Glutamatergic neuron (in vitro differentiated cells): ENCODE results near the gene NUDT16L1. TPM values are rescaled to one million over a fixed set of nuclear protein-coding genes. Genes with fewer than 3 reads are reported as not detected.

Experiments used
- DNase-seq: peaks from one replicate; pipeline ENCODE4 v3.0.0; 2022
- H3K27ac Mint-ChIP-seq: one replicate; pipeline ENCODE4 v1.8.0; 2020; ENCODE audit warnings: mild to moderate bottlenecking, mixed read lengths, inconsistent platforms; ENCODE audit not compliant: unreplicated experiment
- H3K27me3 Mint-ChIP-seq: one replicate; pipeline ENCODE4 v1.8.0; 2020; ENCODE audit warnings: mild to moderate bottlenecking, moderate library complexity, mixed read lengths, inconsistent platforms; ENCODE audit not compliant: unreplicated experiment
- H3K36me3 Mint-ChIP-seq: one replicate; pipeline ENCODE4 v1.8.0; 2020; ENCODE audit warnings: mild to moderate bottlenecking, mixed read lengths, inconsistent platforms; ENCODE audit not compliant: unreplicated experiment
- H3K4me1 Mint-ChIP-seq: one replicate; pipeline ENCODE4 v1.8.0; 2020; ENCODE audit warnings: mild to moderate bottlenecking, low read depth, mixed read lengths, inconsistent platforms; ENCODE audit not compliant: unreplicated experiment
- H3K4me3 Mint-ChIP-seq: one replicate; pipeline ENCODE4 v1.8.0; 2020; ENCODE audit warnings: mild to moderate bottlenecking, mixed read lengths, inconsistent platforms; ENCODE audit not compliant: unreplicated experiment
- H3K9me3 Mint-ChIP-seq: one replicate; pipeline ENCODE4 v1.8.0; 2020; ENCODE audit warnings: mild to moderate bottlenecking, moderate library complexity, mixed read lengths, inconsistent platforms; ENCODE audit not compliant: unreplicated experiment
- CTCF ChIP-seq: fragments of 200-600 bp; sonication (generic); IDR thresholded peaks from one replicate; pipeline ENCODE4 v1.5.0; 2021; ENCODE audit not compliant: partially characterized antibody, unreplicated experiment
- total RNA-seq: library from RNA; stranded (reverse); fragmentation: NEBNext Ultra II Directional; extraction: Animal tissue kit (Norgen Biotek cat#: 25700); gene quantifications from one replicate; pipeline ENCODE4 v1.2.1, GENCODE V29; 2021; ENCODE audit not compliant: unreplicated experiment

Gene NUDT16L1
- total RNA-seq, 1 donor from 2014 or later = 34.3 TPM

GRCh38 chr16:4684763-4685162, 8.6 kb upstream of the NUDT16L1 start:
- H3K4me3 Mint-ChIP-seq = no peak overlapping the region
- H3K4me1 Mint-ChIP-seq = no peaks in the 10 kb centered on the region
- peaks cover 6% of the 10 kb centered on the region for H3K9me3 Mint-ChIP-seq
- H3K36me3 Mint-ChIP-seq = no peaks in the 10 kb centered on the region
- no peak overlapping the region for H3K27ac Mint-ChIP-seq
- no peak for TF ChIP-seq CTCF
- peaks cover 14% of the 10 kb centered on the region for H3K27me3 Mint-ChIP-seq
- DNase-seq = no peak

GRCh38 chr16:4685292-4685691, 8.1 kb upstream of the NUDT16L1 start:
- H3K36me3 Mint-ChIP-seq = no peaks in the 10 kb centered on the region
- DNase-seq = no peak
- H3K9me3 Mint-ChIP-seq = peaks cover 6% of the 10 kb centered on the region
- no peak overlapping the region for H3K27ac Mint-ChIP-seq
- no peak for TF ChIP-seq CTCF
- peaks cover 14% of the 10 kb centered on the region for H3K27me3 Mint-ChIP-seq
- no peak overlapping the region for H3K4me3 Mint-ChIP-seq
- no peaks in the 10 kb centered on the region for H3K4me1 Mint-ChIP-seq

GRCh38 chr16:4685776-4686496, 7.4 kb upstream of the NUDT16L1 start:
- Mint-ChIP-seq H3K4me1 (peaks cover 2% of the 10 kb centered on the region), H3K27ac (no peak overlapping the region), H3K9me3 (peaks cover 6% of the 10 kb centered on the region), H3K4me3 (no peak overlapping the region), H3K36me3 (no peaks in the 10 kb centered on the region), H3K27me3 (peaks cover 15% of the 10 kb centered on the region)
- DNase-seq = no peak
- TF ChIP-seq CTCF = no peak

- Mint-ChIP-seq H3K4me3 (no peak overlapping the region), H3K27ac (no peak overlapping the region), H3K4me1 (peaks cover 4% of the 10 kb centered on the region), H3K9me3 (peaks cover 6% of the 10 kb centered on the region), H3K36me3 (no peaks in the 10 kb centered on the region), H3K27me3 (peaks cover 15% of the 10 kb centered on the region)
- DNase-seq = no peak
- no peak for TF ChIP-seq CTCF
These were observed 6.7 kb upstream of the NUDT16L1 start for GRCh38 chr16:4686497-4687210.

GRCh38 chr16:4687416-4687815, 5.9 kb upstream of the NUDT16L1 start:
- H3K36me3 Mint-ChIP-seq = no peaks in the 10 kb centered on the region
- no peak overlapping the region for H3K4me3 Mint-ChIP-seq
- no peak for TF ChIP-seq CTCF
- DNase-seq = no peak
- H3K4me1 Mint-ChIP-seq = peaks cover 4% of the 10 kb centered on the region
- peaks cover 14% of the 10 kb centered on the region for H3K27me3 Mint-ChIP-seq
- no peak overlapping the region for H3K27ac Mint-ChIP-seq
- H3K9me3 Mint-ChIP-seq = peaks cover 6% of the 10 kb centered on the region
